ACC112 (cell line): ENCODE data around the gene OR51D1.

Source experiments
- H2AFZ ChIP-seq: fragments of 200-600 bp; sonication (generic); one replicate; pipeline ENCODE4 v1.6.0; 2017; ENCODE audit warnings: antibody characterized with exemption, low read length; ENCODE audit not compliant: unreplicated experiment
- H3K27ac ChIP-seq: fragments of 200-600 bp; sonication (generic); 2 replicates; pipeline ENCODE4 v1.5.1; 2014; ENCODE audit warnings: low read depth, mild to moderate bottlenecking, antibody characterized with exemption, low read length, moderate library complexity
- H3K27me3 ChIP-seq: fragments of 200-600 bp; sonication (generic); 2 replicates; pipeline ENCODE4 v1.6.1; 2014; ENCODE audit warnings: mild to moderate bottlenecking, antibody characterized with exemption, low read length, moderate library complexity, mixed read lengths; ENCODE audit not compliant: insufficient read depth
- H3K36me3 ChIP-seq: fragments of 200-600 bp; sonication (generic); 2 replicates; pipeline ENCODE4 v1.6.1; 2016; ENCODE audit warnings: mild to moderate bottlenecking, antibody characterized with exemption, low read length, moderate library complexity, mixed read lengths; ENCODE audit not compliant: insufficient read depth
- H3K4me1 ChIP-seq: fragments of 200-600 bp; sonication (generic); one replicate; pipeline ENCODE4 v1.6.1; 2016; ENCODE audit warnings: low read length, mixed read lengths; ENCODE audit not compliant: insufficient read depth, unreplicated experiment, control insufficient read depth
- H3K4me3 ChIP-seq: fragments of 200-600 bp; sonication (generic); 2 replicates; pipeline ENCODE4 v1.5.1; 2014; ENCODE audit warnings: mild to moderate bottlenecking, low read depth, low read length
- H3K79me2 ChIP-seq: fragments of 200-600 bp; sonication (generic); one replicate; pipeline ENCODE4 v1.6.0; 2016; ENCODE audit warnings: low read length; ENCODE audit not compliant: control insufficient read depth, unreplicated experiment, insufficient read depth

Gene OR51D1

DNA sequence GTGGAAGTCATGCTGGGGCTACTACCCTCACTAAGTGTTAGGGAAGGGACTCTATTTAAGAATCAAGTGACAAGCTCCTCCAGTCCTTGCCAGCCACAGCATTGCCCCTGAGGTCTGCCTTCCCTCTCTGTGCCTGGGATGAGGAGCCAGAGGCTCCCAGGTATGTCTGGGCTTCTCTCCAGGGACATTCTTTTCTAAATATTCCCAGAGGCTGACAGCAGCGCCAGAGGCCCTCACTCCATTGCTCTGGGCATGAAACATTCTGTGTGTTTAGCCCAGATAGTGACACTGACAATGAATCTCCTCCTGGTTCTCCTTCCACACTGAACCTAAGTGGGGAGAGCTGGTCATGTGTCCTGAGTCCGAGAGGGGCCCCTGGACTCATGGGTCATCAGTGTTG is 8.7 kb downstream of the OR51D1 start:
- Histone ChIP-seq H3K4me1 (no peaks in the 10 kb centered on the region), H3K79me2 (no peaks in the 10 kb centered on the region), H3K27ac (no peak overlapping the region), H3K36me3 (no peaks in the 10 kb centered on the region), H3K27me3 (peaks cover 30% of the 10 kb centered on the region; the same call in 1 of the 2 replicates), H2AFZ (no peak overlapping the region), H3K4me3 (no peak overlapping the region)

DNA sequence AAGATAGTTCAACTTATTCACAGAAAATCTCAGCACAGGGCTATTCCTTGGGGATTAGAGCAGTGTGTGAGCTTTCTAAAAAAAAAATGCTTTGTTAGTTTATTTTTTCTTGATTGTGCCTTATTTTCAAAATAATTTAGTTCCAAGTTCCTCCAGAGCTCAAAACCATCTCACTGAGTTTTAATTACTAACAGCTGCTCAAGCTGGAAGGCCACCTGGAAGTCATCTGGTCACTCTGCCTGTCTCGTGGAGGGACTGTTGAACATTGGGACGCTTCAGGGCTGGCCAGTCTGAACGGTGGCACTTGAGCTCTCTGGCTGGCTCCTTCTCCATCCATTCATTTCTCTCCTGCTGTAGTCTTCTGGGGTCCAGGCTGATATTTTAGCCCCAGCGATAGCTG is 10.5 kb downstream of the OR51D1 start:
- Histone ChIP-seq H3K36me3 (no peaks in the 10 kb centered on the region), H3K4me1 (no peaks in the 10 kb centered on the region), H3K27me3 (peaks cover 30% of the 10 kb centered on the region; the same call in 1 of the 2 replicates), H3K4me3 (no peak overlapping the region), H3K27ac (no peak overlapping the region), H3K79me2 (no peaks in the 10 kb centered on the region), H2AFZ (no peak overlapping the region)

DNA sequence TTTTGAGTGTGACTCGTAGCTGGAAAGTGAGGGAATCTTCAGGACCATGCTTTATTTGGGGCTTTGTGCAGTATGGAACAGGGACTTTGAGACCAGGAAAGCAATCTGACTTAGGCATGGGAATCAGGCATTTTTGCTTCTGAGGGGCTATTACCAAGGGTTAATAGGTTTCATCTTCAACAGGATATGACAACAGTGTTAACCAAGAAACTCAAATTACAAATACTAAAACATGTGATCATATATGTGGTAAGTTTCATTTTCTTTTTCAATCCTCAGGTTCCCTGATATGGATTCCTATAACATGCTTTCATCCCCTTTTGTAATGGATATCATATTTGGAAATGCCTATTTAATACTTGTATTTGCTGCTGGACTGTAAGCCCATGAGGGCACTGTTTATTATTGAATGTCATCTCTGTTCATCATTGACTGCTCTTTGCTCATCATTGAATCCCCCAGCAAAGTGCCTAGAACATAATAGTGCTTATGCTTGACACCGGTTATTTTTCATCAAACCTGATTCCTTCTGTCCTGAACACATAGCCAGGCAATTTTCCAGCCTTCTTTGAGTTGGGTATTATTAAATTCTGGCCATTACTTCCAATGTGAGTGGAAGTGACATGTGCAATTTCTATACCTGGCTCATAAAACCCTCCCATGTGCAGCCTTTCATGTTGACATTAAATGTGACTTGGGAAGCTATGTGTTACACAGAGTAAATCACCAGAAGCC is 17.5 kb downstream of the OR51D1 start:
- no peak overlapping the region for H3K27ac ChIP-seq
- no peak overlapping the region for H2AFZ ChIP-seq
- no peak overlapping the region for H3K4me3 ChIP-seq
- H3K27me3 ChIP-seq, result peaks cover 6% of the 10 kb centered on the region
- H3K4me1 ChIP-seq, result no peaks in the 10 kb centered on the region
- H3K36me3 ChIP-seq, result no peaks in the 10 kb centered on the region
- H3K79me2 ChIP-seq, result no peaks in the 10 kb centered on the region

DNA sequence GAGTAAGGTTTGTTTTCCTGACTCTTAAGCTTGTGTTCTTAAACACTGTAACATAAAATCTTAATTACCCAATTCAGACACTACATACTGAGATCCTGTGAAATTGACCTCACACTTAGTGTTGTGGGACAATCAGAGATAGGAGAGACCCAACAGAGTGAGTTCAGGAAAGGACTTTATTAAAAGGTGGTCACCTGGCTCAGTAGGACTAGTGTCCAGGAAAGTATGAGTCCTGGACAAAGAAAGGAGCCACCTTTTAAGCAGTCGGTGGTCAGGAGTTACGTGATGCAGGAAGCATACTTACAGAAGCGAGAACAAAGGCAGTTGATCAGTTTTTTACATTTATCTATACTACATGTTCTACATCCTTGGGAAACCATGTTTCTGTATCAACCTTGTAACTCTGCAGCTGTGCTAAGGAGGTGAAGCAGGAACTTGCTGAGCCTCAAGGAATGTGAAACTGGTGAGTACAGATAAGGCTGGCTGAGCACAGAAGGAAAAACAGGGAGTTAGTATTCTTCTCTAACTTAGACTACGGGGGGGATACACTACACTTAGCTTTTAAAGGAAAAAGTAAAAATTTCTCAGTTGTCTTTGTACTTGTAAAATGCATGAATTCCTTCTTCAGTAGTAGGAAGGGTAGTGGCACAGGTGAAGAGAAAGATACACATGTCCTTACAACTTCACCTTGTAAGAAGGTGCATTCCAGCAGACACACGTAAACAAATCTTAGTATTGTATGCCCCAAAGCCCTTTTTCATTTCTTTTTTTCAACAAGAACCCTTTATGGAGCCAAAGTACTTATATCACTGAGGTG is 21.6 kb downstream of the OR51D1 start:
- Histone ChIP-seq H3K27ac (no peak overlapping the region), H2AFZ (no peak overlapping the region), H3K36me3 (no peaks in the 10 kb centered on the region), H3K79me2 (no peaks in the 10 kb centered on the region), H3K4me1 (no peaks in the 10 kb centered on the region), H3K27me3 (peaks cover 3% of the 10 kb centered on the region), H3K4me3 (no peak overlapping the region)

DNA sequence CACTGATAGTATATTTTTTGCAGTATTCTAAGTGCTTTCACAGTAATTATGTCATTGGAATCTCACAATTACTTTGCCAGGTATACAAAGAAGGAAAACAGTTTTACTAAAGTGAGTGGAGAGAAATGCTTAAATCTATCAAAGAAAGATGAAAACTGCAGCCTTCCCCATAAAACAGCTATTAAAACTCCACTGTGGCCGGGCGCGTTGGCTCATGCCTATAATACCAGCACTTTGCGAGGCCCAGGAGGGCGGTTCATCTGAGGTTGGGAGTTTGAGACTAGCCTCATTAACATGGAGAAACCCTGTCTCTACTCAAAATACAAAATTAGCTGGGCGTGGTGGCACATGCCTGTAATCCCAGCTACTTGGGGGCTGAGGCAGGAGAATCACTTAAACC is 25.6 kb downstream of the OR51D1 start:
- no peaks in the 10 kb centered on the region for H3K4me1 ChIP-seq
- no peaks in the 10 kb centered on the region; the same call in 1 of the 2 replicates for H3K27me3 ChIP-seq
- no peak overlapping the region for H3K4me3 ChIP-seq
- no peaks in the 10 kb centered on the region for H3K79me2 ChIP-seq
- H2AFZ ChIP-seq, result no peak overlapping the region
- H3K36me3 ChIP-seq, result no peaks in the 10 kb centered on the region
- no peak overlapping the region for H3K27ac ChIP-seq

DNA sequence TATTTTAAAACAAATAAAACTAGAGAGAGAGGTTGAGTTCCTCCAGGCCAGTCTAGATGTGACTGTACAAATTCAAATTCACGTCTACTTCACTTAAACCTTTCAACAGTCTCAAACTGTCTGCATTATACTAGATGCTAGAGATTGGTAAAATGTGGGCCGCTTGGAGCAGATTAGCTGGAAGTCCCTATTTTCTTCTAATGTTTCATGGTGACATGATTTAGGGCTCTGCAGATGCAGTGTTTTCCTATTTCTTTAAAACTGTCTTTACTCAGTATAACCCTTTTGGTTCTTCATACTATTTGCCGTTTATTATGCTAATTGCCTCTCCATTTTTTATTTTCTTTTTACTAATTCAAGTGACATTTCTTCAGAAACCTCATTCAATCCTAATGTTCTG is 26.9 kb downstream of the OR51D1 start:
- Histone ChIP-seq H3K79me2 (no peaks in the 10 kb centered on the region), H3K36me3 (no peaks in the 10 kb centered on the region), H3K27ac (no peak overlapping the region), H3K27me3 (no peaks in the 10 kb centered on the region; the same call in 1 of the 2 replicates), H3K4me3 (no peak overlapping the region), H3K4me1 (no peaks in the 10 kb centered on the region), H2AFZ (no peak overlapping the region)

DNA sequence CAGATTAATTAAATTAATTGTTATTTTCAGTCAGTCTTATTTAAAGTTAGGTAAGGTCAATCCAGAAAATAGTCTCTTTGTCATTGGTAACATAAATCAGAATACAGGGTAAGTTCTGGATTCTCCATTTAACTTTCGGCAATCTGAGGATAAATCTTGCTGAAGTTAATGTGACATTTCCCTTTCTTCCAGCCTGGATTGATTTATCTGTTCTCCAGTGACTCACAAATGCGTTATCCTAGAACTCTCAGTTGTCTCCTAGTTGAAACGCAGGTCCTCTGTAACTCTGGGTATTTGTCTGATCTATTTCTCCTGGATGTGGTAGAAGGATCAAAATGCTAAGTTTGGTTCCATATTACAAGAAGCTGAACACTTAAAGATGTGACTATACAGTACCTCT is 27.5 kb downstream of the OR51D1 start:
- Histone ChIP-seq H3K27me3 (no peaks in the 10 kb centered on the region; the same call in 1 of the 2 replicates), H3K36me3 (no peaks in the 10 kb centered on the region), H3K4me1 (no peaks in the 10 kb centered on the region), H3K79me2 (no peaks in the 10 kb centered on the region), H2AFZ (no peak overlapping the region), H3K27ac (no peak overlapping the region), H3K4me3 (no peak overlapping the region)

DNA sequence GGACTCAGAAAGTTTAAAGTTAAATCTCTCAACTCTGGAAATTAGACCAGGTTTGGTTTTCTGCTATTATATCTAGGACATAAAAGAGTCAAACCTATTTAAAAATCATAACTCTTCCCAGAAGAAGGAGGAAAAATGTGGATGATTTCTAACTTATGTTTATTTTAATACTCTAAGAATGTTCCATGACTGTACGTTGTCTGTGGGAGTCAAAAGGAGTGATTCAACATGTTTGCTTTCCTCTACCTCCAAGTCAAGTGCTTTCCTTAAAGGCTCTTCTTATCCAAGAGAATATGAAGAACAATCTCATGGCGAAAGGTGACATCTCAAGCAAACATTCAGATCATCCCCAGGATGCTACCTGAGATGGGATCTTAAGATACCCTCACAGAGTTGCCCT is 28.1 kb downstream of the OR51D1 start:
- Histone ChIP-seq H3K4me1 (no peaks in the 10 kb centered on the region), H3K36me3 (no peaks in the 10 kb centered on the region)

DNA sequence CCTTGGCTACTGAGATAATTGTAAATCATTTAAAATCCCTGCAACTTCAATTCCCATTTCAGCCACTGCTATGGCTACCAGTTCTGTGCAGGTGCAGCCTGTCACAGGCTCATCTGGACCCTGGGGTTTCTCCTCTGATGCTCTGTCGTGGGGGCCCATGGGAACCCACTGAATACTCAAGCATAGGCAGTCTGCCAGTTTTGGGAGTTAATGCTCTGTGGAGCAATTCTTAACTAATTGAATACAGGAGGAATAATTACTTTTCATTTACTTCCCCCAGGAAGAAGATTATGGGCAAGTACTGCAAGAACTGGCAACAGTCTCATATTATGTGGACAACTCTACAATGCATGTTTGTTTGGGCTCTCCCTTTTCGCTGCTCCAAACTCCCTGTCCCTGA is 34.5 kb downstream of the OR51D1 start:
- Histone ChIP-seq H2AFZ (no peak overlapping the region), H3K4me1 (no peaks in the 10 kb centered on the region), H3K79me2 (no peaks in the 10 kb centered on the region), H3K36me3 (no peaks in the 10 kb centered on the region), H3K27ac (no peak overlapping the region), H3K4me3 (no peak overlapping the region), H3K27me3 (no peaks in the 10 kb centered on the region)

More for the DNA sequence above, 28.1 kb downstream of the OR51D1 start:
- no peak overlapping the region for H3K4me3 ChIP-seq
- no peaks in the 10 kb centered on the region for H3K79me2 ChIP-seq
- H3K27me3 ChIP-seq, result no peaks in the 10 kb centered on the region; the same call in 1 of the 2 replicates
- no peak overlapping the region for H3K27ac ChIP-seq
- no peak overlapping the region for H2AFZ ChIP-seq

DNA sequence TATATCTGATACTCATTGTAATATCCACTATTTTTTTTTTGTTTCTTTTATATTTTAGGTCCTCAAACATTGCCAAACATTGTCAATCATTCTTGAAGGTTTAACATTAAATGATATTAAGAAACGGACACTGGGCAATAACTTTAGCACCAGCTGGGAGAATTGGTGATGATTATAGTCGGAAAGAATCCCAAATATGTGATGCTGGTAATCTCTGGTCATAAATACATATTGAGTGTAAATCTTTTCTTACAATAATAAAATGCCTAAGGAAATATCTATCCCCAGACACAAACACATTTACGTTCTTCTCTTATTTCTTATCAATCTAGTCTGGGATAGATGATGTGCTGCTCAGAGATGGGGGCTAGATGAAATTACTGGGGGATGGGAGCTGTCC is 35.2 kb downstream of the OR51D1 start:
- Histone ChIP-seq H3K27me3 (no peaks in the 10 kb centered on the region), H3K4me3 (no peak overlapping the region), H2AFZ (no peak overlapping the region), H3K36me3 (no peaks in the 10 kb centered on the region), H3K4me1 (no peaks in the 10 kb centered on the region), H3K79me2 (no peaks in the 10 kb centered on the region), H3K27ac (no peak overlapping the region)

DNA sequence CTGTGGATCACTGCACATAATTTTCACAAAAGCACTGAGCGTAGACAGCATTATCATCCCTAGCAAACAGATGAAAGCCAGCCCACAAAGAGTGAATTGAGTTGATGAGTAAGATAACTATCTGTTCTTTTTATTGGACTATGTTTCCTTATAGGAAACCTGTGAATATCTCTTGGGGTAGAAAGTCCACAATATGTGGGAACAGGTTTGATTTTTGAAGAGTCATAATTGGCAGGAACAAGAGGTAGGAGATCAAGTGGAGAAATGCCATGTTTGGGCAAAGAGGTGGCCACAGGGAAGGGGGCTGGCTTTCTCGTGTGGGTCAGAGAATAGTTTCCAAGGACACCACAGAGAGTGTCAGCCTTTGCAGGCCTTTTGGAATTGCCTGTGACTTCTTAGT is 36.5 kb downstream of the OR51D1 start:
- Histone ChIP-seq H2AFZ (no peak overlapping the region), H3K36me3 (no peaks in the 10 kb centered on the region), H3K79me2 (no peaks in the 10 kb centered on the region), H3K4me3 (no peak overlapping the region), H3K27me3 (no peaks in the 10 kb centered on the region), H3K27ac (no peak overlapping the region), H3K4me1 (no peaks in the 10 kb centered on the region)
